HuH-7 (cell line): Measurements from ENCODE around the gene DCLK1.

Experiments used
- DNase-seq: peaks from one replicate; pipeline ENCODE4 v3.0.0; 2011; ENCODE audit warnings: low spot score

The DCLK1 gene

DNA sequence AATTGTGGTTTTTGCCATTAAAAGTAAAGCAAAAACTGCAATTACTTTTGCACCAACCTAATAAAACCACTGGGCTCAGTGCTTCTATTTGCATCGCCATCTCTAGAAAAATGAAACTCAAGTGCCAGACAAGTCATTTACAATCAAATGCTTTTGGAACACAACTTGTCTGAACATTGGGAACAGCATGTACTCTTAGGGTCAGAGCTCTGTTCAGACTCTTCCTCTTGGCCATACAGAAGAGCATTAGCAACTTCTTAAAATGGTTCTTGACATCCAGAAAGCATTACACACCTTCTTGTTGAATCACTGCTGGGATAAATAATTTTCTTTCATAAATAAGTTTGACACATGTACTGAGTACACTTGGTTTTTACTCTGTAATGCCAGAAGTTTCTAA is 272.5 kb downstream of the DCLK1 start:
- DNase-seq, result no peak

DNA sequence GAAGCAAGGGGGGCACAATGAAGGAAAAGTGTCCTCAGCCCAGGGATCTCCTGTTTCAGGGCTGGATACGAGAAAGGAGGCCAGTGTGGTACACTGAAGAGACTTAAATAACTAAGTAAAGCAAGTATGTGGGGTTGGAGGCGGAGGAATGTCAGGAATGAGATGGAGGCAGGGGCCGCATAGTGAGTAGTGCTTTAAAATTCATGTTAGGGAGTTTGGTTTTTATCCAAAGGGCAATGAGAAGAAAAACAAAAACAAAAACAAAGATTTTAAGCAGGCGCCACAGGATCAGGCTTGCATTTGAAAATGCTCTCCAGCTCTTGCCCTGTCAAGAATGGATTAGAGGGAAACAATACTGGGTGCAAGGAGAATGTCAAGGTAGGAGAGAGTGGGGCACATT is 273.4 kb downstream of the DCLK1 start:
- DNase-seq, result no peak

DNA sequence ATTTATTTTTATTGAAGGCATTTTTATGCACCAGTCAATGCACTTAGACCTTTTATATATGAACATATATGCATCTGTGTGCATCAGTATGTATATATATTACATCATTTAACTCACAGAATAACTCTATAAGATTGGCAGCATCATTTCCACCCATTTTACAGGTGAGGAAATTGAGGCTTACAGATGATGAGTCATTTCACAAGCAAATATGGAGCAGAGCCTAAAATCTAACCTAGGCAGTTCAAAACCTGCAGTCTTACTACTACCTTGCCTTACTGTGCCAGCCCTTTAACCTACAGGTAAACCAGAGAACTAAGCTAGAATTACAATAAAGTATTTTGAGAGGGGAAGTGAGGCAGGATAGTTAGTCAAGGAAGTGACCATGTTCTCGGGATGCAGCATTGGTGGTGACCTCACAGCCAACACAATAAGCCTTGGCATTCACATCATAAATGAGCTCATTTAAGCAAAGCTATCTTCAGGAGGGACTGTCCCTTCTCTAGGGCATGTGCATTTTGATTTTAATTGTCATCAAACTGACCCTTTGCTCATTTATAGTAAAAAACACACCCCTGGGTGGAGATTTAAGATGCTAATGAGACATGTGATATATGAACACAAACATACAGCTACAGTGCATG is 274.3 kb downstream of the DCLK1 start:
- no peak for DNase-seq

DNA sequence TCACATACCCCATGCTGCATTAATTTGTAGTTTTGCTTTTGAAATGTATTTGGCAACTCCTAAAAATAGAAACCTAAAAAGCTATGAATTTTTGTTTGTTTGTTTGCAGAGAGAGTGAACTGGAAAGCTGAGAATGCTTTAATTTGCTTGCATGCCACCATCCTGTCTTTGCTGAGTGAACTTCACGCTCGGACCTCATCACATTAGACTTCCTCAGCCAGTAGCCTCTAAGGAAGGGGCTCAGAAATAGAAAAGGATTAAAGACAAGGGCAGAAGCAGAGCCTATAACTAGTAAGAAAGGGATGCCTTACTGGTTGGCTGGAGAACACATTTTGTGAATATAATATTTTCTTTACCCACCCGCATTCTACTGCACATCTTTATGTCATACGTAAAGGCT is 275.1 kb downstream of the DCLK1 start:
- DNase-seq, result no peak

DNA sequence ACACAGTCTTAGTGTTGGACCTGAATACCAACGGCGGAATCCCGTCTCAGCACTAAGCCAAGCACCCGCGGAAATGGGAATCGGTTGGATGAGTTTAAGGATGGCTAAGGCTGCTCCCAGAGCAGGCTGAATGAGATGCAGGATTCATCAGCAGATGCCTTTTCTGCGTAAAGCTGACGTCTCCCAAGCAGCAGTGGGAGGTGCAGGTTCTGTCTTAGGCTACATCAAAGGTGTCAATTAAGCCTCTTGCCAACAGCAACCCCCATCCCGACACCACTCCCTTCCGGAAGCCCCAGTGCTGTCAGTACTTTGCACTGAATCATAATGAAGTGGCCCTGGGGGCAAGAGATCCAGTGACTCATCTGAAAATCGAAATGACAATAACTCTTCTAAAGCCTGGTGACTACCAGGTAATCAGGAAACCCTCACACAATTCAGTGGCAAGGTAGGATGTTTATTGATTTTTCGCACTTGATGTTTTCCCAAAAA is 275.6 kb downstream of the DCLK1 start:
- no peak for DNase-seq

DNA sequence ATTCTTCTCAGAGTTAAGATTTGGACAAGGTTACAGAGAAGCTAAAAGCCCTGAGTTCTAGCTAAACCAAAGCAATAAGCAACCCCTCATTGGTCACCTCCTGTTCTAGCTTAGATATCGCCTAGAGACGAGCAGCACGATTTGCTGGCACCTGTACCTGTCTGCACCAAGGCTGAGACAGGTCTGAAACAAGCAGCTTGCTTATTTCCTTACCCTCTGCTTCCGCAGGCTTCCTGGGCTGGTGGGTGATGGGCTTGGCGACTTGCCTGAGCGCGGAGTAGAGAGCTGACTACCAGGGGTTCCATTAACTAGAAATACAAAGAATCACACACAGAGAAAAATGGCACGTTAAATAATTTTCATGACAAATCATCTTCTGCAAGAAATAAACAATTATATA is 276.9 kb downstream of the DCLK1 start:
- no peak for DNase-seq

DNA sequence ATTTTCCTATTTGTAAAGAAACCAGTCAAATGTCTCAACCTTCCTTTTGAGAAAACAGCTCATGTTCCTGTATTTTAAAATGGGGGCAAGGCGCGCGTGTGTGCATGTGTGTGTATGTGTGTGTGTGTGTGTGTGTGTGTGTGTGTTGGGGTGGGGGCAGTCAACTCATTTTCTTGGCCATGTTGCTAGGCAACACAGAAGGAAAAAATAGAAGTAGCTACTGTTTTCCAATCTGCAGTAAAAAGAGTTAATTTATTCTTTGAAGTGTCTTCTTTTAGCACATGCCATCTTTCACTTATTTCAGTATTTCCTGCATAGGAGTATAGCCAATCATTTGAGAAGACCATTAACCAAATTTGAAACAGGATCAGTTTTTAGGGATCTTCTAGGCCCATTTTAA is 279.3 kb downstream of the DCLK1 start:
- DNase-seq, result no peak

DNA sequence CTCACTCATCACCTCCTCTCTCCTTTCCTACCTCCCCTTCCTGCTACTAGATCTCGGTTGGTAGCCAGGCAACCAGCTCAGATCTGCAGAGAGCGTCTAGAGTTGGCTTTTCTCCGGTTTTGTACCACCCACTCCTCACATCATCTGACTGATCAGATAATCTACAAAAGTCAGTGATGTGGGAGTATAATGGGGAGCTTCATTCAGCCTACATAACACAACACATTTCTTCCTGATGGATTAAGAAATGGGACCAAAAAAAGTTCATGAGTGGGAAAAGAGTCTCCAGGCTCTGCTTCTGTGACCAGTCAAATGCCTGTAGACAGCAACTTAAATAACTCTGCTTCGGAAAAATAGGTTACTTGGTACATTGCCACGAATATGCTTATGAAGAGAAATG is 279.8 kb downstream of the DCLK1 start:
- DNase-seq, result no peak

DNA sequence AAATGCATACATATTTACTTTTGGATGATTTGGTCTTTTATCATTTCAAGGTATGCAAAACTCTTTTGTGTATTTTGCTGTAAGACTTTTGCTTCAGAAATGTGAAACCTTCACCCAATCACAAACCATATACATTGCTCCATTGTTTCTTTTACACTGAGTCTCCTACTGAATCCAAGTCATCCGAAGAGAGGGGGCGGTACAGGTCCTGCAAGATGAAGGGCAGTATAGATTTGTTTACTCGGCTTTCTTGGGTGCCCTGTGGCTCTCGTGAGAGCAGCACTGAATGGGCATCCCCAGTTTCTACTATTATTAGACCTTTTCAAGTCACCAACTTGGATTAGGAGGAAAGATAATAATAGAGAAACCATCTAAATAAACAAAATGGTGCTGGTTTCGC is 280.6 kb downstream of the DCLK1 start:
- no peak for DNase-seq

DNA sequence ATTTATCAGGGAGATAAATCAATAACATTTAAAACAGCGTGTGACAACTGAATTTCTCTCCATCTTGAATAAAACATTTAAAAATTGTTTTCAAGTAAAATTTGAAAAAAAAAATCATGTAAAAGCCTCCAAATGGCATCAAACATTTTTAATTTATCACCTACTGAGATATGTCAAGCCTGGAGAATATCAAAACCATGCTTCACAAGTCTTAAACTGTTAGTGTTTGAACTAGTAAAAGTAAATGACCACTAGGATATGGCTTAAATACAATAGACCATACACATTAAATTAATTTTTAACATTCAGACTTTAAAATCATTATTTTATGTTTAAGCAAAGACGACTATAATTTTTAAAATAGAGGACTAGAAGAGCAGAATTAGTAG is 281.9 kb downstream of the DCLK1 start:
- no peak for DNase-seq

DNA sequence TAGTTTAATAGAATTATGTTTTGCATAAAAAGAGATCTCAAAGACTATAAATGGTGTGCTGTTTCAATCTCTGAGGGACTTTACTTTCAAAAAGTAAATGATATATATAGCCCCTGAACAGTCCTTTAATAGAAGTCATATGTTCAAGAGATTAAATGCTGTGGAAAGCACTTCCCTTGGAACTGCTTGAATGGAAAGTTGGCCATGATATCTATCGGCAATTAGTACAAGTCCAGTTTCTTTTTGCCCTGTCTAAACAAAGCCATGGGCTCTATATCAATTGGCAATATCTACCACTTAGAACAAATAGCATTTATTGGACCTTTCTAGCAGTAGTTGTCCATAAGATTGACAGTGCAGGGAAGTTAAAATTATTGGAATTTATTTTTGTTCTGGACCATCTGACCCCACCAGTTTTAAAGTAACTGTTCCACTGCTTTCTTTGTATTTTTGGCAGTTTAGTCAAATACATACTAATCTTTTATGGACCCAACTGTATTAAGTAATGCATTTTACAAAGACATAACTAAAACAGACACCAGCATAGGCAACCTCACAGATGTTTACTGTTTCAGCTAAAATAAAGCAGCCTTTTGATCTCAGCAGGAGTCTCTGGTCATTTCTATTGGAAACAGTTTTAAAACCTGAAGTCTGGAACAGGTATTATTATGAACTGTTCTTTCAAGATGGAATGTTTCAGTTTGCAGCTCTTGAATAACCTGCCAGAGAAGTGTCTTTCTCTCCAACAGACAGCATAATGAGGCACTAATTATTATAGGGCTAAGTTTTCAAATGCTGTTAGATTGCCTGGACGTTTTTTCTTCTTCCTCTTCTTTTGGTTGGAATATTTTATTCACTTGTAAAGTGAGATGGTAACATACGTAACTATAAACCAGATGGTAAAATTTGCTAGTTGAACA is 282.6 kb downstream of the DCLK1 start:
- DNase-seq, result no peak

DNA sequence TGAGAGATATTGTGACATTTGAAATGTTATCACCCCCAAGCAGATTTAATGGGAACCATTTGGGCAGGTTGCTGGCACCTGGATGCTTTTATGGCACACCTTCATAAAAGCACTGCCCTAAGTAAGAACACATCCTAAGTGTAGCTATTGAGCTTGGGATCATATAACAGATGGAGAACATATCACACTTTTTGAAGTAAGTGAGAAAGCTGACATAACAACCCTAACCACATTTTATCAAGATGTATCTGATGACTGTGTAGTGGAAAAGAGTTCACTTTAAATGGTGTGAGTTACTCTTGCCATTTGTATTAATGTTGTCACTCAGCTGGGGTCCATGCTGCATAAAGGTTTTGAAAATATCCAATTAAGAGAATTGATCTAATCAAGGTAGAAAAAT is 287.9 kb downstream of the DCLK1 start:
- DNase-seq, result no peak

DNA sequence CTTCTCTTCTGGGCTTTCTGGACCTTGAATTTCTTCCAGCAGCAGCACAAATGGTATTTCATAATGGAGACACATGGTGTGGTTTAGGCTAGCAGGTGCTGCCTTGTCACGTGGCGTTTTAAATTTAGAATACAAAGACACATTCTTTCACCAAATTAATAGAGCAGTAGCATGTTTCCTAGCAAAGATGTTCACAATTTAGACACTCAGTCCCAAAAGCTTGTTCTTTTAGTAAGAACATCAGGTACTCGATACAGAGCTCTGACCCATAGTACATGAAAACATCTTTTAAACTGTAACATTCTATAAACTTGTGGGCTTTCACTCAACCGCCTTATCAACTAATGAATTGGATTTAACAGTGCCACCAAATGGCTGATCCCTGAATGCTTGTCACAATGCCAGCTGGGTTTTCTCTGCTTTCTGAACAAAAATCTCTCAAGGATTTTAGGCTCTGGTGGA is 290.1 kb downstream of the DCLK1 start:
- DNase-seq, result no peak

DNA sequence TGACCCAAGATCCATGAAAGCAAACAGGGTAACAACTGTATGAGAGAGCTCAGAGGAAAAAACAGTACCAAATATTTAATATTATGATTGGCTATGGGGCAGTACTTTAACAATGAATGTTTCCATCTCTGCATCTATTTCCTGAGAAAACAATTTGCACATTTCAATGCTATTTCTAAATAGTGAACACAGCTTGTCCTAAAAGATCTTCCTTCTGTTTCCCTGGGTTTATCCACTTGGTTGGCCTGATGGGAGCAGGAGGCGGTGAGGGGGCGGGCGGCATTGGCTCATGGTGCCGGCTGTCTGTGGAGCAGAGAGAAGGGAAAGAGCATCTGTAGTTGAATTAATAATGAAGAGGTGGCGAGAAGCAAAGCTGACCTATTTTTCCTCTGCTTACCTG is 291.4 kb downstream of the DCLK1 start:
- DNase-seq, result no peak

DNA sequence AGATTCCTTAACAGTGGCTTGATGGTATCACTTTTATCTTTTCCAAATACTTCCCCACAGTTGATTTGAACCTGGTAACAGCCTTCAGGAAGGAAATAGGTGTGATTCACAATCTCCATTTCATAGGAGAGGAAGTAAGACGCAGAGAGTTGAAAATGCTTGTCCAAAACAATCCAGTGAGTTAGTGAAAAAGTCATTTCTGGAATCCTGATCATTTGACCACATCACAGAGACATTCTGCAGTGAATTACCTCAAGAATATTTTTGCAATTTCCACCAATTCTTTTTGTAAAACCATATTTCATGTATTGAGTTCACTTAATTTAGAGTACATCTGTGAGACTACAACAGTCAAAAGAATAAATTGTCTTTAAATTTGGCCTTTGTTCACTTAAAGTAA is 292.8 kb downstream of the DCLK1 start:
- DNase-seq, result no peak

DNA sequence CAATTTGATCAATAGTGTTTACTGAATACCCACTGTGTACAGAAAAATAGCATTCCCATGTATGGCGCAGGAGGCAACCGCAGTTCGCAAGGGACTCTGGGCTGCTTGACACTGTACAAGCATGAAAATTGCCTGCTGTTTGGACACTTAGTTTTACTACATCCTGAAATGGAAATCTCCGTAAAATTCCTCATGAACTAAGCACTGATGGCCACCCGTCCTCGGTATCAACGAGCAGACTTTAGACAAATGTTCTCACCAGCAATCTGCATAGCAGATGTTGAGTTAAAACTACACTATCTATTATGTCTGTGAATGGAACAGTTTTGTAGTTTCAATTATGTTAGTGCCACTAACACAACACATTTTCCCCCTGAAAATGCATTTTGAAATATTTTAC is 294.7 kb downstream of the DCLK1 start:
- DNase-seq, result no peak

DNA sequence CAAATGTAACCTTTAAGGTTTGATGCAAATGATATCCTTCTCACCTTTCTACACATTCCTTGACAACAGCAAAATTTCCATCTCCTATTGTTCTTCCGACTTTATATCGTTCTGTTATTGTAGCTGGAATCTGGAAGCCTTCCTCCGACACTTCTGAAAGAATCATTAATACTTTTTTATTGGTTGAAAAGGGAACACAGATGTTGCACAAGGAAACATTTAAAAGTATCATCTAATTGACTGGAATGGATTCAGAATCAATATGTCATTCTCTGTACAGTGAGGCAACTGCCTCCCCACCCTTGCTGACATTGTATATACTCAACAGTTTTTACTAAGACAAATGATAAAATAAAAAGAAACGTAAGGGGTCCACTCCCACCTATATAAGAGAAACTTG is 295.2 kb downstream of the DCLK1 start:
- DNase-seq, result no peak

DNA sequence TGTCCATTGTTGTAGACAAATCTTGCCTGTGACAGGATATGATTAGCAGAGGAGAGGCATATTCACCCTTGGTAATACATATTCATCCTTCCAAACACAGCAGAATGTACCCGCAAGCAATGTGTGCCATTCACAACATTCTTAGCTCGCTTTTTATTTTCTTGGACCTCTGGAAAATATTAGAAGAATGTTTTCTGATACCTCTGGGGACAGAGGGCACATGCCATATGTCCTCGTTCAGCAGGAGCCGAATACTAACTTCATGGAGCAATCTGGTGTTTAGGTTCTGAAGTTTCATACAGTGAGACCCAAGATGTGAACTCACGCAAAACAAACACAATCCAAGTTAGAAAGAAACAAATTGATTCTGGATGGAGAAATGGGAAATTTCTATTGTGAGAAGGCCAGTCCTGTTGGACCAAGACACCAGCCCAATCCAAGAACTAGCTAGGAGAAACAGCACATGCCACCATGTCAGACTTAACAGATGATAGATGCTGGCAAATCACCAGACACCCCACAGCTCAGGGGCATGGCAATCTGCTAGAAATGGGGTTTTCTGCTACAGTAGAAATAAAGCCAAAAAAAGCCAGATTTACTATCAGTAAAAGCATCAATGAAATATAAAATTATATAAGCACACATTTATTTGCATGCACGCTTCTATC is 297.4 kb downstream of the DCLK1 start:
- DNase-seq, result no peak

DNA sequence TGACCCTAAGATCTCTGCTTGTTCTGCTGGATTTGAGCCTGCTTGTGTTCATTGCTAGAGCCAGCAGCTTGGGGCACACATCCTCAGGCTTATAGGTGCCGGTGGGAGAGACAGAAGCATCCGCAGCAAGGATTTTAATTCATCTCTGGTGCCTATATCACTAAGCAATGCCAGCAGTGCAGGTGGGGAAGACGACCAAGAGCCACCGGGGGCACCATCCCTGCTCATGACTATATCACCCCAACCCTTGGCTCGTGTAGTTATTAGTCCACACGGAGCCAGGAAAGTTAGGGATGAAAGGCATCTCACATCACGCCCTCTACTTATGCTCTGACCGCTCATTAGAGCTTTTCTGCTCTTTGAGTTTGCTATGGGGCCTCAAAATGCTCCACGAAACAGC is 298.2 kb downstream of the DCLK1 start:
- no peak for DNase-seq

DNA sequence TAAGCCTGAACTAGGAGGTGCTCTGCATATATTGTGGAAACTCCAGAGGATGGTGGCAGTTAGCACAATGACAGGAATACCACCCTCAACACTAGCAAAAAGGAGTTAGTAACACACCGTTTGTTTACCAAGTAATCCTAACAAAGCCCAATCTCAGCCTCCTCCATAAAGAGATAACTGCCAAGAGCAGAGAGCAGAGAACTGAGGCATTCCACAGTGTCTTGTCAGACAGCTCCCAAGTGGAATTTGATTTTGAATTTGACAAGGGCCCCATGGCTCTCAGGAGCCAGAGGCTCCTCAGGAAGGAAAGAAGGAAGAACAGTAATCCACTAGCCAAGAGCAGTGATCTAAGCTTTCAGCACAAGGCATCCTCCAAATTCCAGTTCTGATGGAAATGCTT is 298.6 kb downstream of the DCLK1 start:
- DNase-seq, result no peak

DNA sequence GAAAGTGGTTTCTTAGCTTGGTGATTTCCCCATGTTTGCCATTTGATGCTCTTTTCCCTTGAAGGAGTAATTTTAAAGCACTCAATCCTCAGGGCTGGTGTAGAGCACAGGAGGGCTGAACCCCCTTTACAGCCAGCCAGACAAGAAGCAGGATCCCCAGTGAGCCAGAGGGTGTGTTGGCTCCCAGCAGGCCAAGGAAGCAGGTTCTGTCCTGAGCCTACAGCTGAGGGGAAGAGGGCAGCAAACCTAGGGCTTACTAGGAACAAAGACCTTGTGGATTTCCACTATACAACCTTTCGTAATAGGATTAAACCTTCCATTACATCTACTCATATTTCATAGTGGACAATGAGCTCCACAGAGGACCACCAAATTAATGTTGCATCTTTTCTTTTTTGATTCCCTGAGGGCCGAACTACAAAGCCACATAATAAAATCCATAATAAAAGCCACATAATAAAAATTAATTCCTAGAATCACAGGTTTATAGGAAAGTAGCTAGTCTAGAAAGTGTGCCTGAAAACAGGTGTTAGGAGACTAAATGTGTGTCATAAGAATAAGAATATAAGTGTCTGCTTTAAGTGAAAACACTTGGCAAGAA is 300.2 kb downstream of the DCLK1 start:
- no peak for DNase-seq

DNA sequence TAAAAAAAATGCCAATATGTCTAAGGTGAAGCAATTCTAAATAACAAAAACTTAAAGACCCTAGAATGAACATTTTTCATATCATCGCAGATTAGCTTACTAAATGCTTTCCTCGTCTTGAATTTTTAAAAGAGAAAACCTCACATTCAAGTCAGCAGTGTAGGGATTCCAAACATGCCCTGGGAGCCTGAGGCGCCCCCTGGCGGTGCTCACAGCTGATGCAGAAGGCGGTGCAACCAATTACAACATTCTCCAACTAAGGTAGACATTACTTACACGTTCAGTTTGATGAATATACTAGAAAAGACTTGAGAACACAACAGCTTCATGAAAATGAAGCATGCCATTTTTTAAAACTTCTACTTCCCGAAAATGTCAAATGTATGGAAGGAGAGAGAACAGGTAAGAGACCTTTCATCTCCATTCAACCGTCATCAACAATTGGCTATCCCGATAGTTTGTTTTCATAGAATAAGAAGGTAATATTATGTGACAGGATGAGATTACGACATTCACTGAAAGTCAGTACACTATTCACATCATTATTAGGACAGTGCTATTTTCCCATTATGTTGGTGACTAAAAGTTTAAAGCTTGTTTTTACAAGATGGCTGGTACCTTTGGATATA is 304.4 kb downstream of the DCLK1 start:
- peak; percentile 5 for DNase-seq
